ENCODE measurements around the gene ABCB11. TPM values are rescaled to one million over a fixed set of nuclear protein-coding genes. Genes with fewer than 3 reads are reported as not detected.
A peak's percentile ranks its signal among the peaks of the same experiment; 100 is the strongest.

The ABCB11 gene
- polyA plus RNA-seq, result under 1 TPM in 2 of 4 donors, not detected in 2; 0.03 to 0.37 TPM
- long read RNA-seq, donor 1, result 0 reads
- long read RNA-seq, donor 2, result 0 reads
- long read RNA-seq, donor 3, result 0 reads
- long read RNA-seq, donor 4, result 0 reads
- long read RNA-seq, donor 5, result 0 reads
- long read RNA-seq, donor 6, result 0 reads
- long read RNA-seq, donor 7, result 0 reads
- long read RNA-seq, donor 8, result 0 reads
- long read RNA-seq, donor 9, result 0 reads
- long read RNA-seq, donor 10, result 0 reads

DNA sequence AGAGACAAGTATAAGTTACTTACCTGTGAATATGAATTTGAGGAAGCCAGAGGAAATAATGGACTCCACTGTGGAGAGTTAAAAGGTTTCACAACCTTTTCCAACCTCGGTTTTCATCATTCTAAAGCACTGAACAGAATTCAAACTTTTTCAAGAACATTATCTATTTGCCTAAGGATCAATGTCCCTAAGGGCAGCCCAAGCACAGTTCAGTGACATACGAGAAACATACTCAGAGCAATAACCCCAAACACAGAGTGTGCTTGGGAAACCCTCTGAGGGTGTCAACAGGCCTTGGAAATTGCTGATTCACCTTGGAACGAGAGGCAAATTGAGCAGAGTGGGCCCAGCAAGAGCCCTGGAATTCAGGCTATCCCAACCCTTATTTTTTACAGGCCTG, at the start of gene ABCB11:
Gene ABCB11 (minus strand): TSS at position 123 of the 400 bp plus-strand sequence. CDS start 13,199 bp downstream, outside the sequence.
- no peak for FAIRE-seq
- 74 to 83% (median 79%) methylated on average over 3 of the region's 3 CpGs for WGBS, 3 donors

DNA sequence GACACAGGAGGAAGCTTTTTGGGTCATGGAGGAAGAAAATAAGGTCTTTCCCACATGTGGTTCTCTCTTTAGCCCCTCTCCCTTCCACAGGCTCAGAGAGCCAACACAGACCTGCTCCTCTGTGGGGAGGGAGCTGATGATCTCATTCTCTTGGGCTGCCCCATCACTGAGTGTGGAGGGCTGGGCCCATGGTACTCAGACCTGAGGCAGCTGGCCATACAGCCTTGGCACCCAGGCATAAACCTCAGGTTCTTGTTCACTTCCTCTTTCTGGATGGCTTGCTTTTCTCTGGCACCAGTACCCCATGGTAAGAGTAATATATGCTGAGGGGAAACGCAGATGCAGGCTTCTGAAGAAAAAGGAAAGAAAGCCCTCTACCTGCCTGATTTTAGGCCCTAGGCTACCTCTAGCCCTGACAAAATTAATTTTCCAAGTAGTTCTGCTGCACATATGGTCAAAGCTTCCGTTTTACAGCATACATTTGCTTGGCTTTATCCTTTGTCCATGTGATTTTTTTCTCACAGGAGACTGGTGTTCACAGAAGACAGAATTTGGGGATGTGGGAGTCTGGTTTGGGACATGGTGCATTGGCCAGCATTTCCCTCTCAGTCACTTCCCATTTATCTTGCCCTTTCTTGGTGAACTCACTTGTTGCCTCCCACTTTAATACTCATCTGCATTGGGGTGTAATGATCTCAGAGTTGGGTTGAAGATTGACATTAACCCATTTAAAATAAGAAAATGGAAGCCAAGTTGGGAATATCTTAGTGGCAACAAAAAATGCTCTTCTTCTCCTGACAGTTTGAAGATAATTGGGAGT, 49.3 kb upstream of the ABCB11 start:
- FAIRE-seq, result no peak
- H3K9me3 ChIP-seq (ENCODE audit: control insufficient read depth in 2 of 2, insufficient read depth in 1 of 2, low read depth in 1 of 2, low read length in 1 of 2), result no peaks in the 10 kb centered on the region
- no peaks in the 10 kb centered on the region for H3K27me3 ChIP-seq (ENCODE audit: control insufficient read depth in 3 of 3, insufficient read depth in 3 of 3, low read length in 3 of 3)
- 80 to 95% (median 88%) methylated on average over 2 of the region's 2 CpGs for WGBS, 3 donors
- no peak overlapping the region for H3K4me3 ChIP-seq (ENCODE audit: low read depth in 1 of 3, low read length in 3 of 3)
- H3K4me1 ChIP-seq (ENCODE audit: control insufficient read depth in 3 of 3, insufficient read depth in 2 of 3, low read depth in 1 of 3, low read length in 2 of 3), result no peaks in the 10 kb centered on the region
- H3K27ac ChIP-seq (ENCODE audit: low read depth in 1 of 3, low read length in 2 of 3), result no peak overlapping the region
- DNase-seq, result no peak
- H3K36me3 ChIP-seq (ENCODE audit: control insufficient read depth in 3 of 3, insufficient read depth in 2 of 3, low read depth in 1 of 3, low read length in 3 of 3), result no peaks in the 10 kb centered on the region

More for the DNA sequence above, at the start of gene ABCB11:
- no peaks in the 10 kb centered on the region for H3K36me3 ChIP-seq (ENCODE audit: control insufficient read depth in 3 of 3, insufficient read depth in 2 of 3, low read depth in 1 of 3, low read length in 3 of 3)
- peaks cover 0 to 5% (median 0%) of the 10 kb centered on the region in 3 donors for H3K4me1 ChIP-seq (ENCODE audit: control insufficient read depth in 3 of 3, insufficient read depth in 2 of 3, low read depth in 1 of 3, low read length in 2 of 3)
- no peak within 1 kb of the TSS for H3K4me3 ChIP-seq (ENCODE audit: low read depth in 1 of 3, low read length in 3 of 3)
- peaks cover 0 to 7% of the 10 kb centered on the region in 2 donors for H3K9me3 ChIP-seq (ENCODE audit: control insufficient read depth in 2 of 2, insufficient read depth in 1 of 2, low read depth in 1 of 2, low read length in 1 of 2)
- DNase-seq, result peak in 1 of 2 donors; percentile 42
- no peaks in the 10 kb centered on the region for H3K27me3 ChIP-seq (ENCODE audit: control insufficient read depth in 3 of 3, insufficient read depth in 3 of 3, low read length in 3 of 3)
- no peak within 1 kb of the TSS for H3K27ac ChIP-seq (ENCODE audit: low read depth in 1 of 3, low read length in 2 of 3)

DNA sequence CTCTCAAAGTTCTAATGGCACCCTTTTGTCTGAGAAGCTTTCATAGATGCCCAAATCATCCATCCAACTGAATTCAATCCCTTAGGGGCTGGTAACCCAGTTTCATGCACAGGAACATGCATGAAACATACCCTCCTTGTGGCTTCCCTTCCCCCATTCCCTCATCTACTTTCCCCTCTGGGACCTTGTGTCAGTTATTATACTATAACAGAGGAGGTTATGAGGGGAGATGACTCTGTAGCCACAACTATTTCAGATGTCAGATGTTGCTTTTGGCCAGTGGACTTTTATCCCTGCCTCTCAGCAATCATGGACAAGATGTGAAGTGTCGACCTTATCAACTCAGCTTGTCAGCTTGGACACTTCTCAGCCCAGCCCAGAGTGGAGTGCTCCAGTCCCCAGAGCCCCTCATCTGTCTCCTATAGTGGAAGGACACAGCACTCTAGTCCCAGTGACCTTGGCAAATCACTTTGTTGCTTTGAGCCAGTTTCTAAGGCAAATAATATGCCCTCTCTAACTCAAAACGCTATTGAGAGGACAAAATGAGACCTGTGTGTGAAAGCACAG, 46.6 kb upstream of the ABCB11 start:
- no peaks in the 10 kb centered on the region for H3K27me3 ChIP-seq (ENCODE audit: control insufficient read depth in 3 of 3, insufficient read depth in 3 of 3, low read length in 3 of 3)

DNA sequence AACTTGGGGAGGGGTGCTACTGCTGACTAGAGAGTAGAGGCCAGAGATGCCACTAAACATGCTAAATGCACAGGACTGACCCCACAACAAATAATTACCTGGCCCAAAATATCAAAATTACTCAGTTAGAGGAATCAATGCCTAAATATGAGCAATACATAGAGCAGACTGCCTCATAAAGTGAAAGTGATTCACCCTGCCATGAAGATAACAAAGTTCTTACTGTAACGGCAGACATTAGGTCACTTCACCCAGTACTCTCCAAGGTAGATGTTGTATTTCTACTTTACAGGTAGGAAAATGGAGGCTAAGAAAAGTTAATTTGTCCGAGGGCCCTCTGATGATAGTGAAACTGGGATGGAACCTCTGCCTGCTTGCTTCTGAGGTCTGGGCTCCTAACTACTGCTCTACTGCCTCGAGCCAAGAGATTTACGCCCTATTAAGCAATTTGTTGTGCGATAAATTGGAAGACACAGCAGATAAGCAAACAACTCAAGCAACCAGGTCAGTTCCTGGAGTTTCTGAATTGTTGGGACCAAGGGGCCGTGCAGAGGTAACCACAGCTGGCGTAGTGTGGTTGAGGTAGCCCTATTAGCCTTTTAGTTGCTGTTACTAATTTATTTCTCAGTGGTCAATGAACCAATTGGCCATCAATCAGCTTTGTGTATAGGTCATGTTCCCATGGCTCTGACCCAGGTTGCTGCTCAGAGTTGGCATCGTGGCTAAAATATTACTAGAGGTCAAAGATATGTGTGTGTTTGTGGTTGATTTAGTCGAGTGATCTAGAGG, 43.0 kb upstream of the ABCB11 start:
- no peaks in the 10 kb centered on the region for H3K27me3 ChIP-seq (ENCODE audit: control insufficient read depth in 3 of 3, insufficient read depth in 3 of 3, low read length in 3 of 3)
- H3K27ac ChIP-seq (ENCODE audit: low read depth in 1 of 3, low read length in 2 of 3), result no peak overlapping the region
- no peak for FAIRE-seq
- no peaks in the 10 kb centered on the region for H3K9me3 ChIP-seq (ENCODE audit: control insufficient read depth in 2 of 2, insufficient read depth in 1 of 2, low read depth in 1 of 2, low read length in 1 of 2)
- H3K36me3 ChIP-seq (ENCODE audit: control insufficient read depth in 3 of 3, insufficient read depth in 2 of 3, low read depth in 1 of 3, low read length in 3 of 3), result no peaks in the 10 kb centered on the region
- no peaks in the 10 kb centered on the region for H3K4me1 ChIP-seq (ENCODE audit: control insufficient read depth in 3 of 3, insufficient read depth in 2 of 3, low read depth in 1 of 3, low read length in 2 of 3)
- WGBS, 3 donors, result 48 to 78% (median 58%) methylated on average over 9 of the region's 9 CpGs
- H3K4me3 ChIP-seq (ENCODE audit: low read depth in 1 of 3, low read length in 3 of 3), result no peak overlapping the region
- DNase-seq, result peak in 1 of 2 donors; percentile 34

More for the DNA sequence above, 46.6 kb upstream of the ABCB11 start:
- FAIRE-seq, result no peak
- WGBS, 3 donors, result 19 to 37% (median 27%) methylated on average over 2 of the region's 2 CpGs
- Histone ChIP-seq H3K4me3 (ENCODE audit: low read depth in 1 of 3, low read length in 3 of 3) (no peak overlapping the region), H3K9me3 (ENCODE audit: control insufficient read depth in 2 of 2, insufficient read depth in 1 of 2, low read depth in 1 of 2, low read length in 1 of 2) (no peaks in the 10 kb centered on the region), H3K36me3 (ENCODE audit: control insufficient read depth in 3 of 3, insufficient read depth in 2 of 3, low read depth in 1 of 3, low read length in 3 of 3) (no peaks in the 10 kb centered on the region), H3K4me1 (ENCODE audit: control insufficient read depth in 3 of 3, insufficient read depth in 2 of 3, low read depth in 1 of 3, low read length in 2 of 3) (no peaks in the 10 kb centered on the region), H3K27ac (ENCODE audit: low read depth in 1 of 3, low read length in 2 of 3) (no peak overlapping the region)
- no peak for DNase-seq

DNA sequence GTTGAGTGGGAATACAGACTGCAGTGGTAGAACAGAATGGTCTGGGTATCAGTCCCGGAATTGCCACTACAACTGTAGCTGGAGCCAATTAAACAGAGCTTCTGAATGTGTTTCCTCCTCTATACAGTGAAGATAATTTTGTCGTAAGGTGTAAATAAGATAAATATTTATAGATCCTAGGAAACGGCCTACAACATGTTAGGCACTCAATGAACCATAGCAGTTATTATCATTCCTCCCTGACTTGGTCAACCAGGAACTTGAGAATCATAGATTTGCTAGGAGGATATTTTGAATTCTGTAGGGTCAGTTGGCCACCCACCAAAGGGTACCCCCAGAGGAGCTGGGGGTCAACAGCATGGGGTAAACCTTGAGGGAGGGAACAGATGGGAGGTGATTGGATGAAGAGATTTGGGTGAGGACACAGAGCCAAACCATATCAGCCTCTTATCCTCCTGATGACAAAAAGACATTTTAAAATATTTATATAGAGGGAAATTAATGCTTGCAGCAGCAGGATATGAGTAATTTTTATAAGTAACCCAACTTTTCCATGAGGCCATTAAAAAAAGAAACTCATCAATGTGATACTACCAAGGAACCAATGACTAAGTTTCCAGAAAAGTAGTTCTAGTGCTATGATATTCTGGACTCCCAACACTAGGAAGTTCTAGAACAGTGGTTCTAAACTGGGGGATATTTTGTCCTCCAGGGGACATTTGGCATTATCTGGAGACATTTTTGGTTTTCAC, 42.3 kb upstream of the ABCB11 start:
- H3K4me1 ChIP-seq (ENCODE audit: control insufficient read depth in 3 of 3, insufficient read depth in 2 of 3, low read depth in 1 of 3, low read length in 2 of 3), result no peaks in the 10 kb centered on the region
- H3K4me3 ChIP-seq (ENCODE audit: low read depth in 1 of 3, low read length in 3 of 3), result no peak overlapping the region
- no peaks in the 10 kb centered on the region for H3K27me3 ChIP-seq (ENCODE audit: control insufficient read depth in 3 of 3, insufficient read depth in 3 of 3, low read length in 3 of 3)
- FAIRE-seq (no peak), DNase-seq (no peak)
- H3K36me3 ChIP-seq (ENCODE audit: control insufficient read depth in 3 of 3, insufficient read depth in 2 of 3, low read depth in 1 of 3, low read length in 3 of 3), result no peaks in the 10 kb centered on the region
- no peaks in the 10 kb centered on the region for H3K9me3 ChIP-seq (ENCODE audit: control insufficient read depth in 2 of 2, insufficient read depth in 1 of 2, low read depth in 1 of 2, low read length in 1 of 2)
- WGBS, 3 donors, result 70 to 88% (median 84%) methylated on average over 3 of the region's 3 CpGs
- no peak overlapping the region for H3K27ac ChIP-seq (ENCODE audit: low read depth in 1 of 3, low read length in 2 of 3)

DNA sequence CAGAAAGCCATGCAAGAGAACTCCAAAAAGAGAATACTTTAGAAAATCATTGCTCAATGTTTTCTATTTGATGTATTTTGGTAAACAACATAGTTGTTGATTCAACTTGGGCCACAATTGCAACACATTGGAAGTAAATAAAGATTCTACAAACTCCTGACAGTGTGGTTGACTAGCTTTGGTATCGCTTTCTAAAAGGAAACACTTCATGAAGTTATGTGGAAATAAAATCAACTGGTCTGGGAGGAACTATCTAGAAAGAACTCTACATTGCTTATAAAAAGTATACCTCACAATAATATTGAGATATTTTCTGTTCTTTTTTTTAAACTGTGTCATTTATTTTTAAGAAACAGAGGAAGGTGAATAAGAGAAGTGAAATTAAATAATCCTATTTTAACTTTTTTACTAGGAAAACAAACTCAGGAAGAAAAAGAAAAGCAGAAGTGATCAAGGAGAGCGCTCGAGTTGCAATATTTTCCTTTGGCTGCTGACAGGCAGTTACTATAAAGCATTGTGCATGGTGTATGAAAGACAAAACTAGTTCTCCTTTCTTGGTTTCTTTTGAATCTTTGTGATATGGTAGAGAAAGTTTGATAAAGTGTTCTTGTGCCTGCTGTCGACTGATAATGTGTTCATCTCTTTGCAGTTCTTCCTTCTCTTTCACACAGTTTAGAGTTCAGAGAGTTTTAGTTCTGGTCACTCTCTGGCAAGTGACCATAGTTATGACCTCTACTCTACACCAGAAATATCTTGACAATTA, 41.2 kb upstream of the ABCB11 start:
- 69 to 84% (median 70%) methylated on average over 4 of the region's 4 CpGs for WGBS, 3 donors
- Histone ChIP-seq H3K9me3 (ENCODE audit: control insufficient read depth in 2 of 2, insufficient read depth in 1 of 2, low read depth in 1 of 2, low read length in 1 of 2) (no peaks in the 10 kb centered on the region), H3K27ac (ENCODE audit: low read depth in 1 of 3, low read length in 2 of 3) (no peak overlapping the region), H3K4me1 (ENCODE audit: control insufficient read depth in 3 of 3, insufficient read depth in 2 of 3, low read depth in 1 of 3, low read length in 2 of 3) (no peaks in the 10 kb centered on the region), H3K36me3 (ENCODE audit: control insufficient read depth in 3 of 3, insufficient read depth in 2 of 3, low read depth in 1 of 3, low read length in 3 of 3) (no peaks in the 10 kb centered on the region), H3K4me3 (ENCODE audit: low read depth in 1 of 3, low read length in 3 of 3) (no peak overlapping the region), H3K27me3 (ENCODE audit: control insufficient read depth in 3 of 3, insufficient read depth in 3 of 3, low read length in 3 of 3) (no peaks in the 10 kb centered on the region)
- FAIRE-seq, result no peak
- no peak for DNase-seq

DNA sequence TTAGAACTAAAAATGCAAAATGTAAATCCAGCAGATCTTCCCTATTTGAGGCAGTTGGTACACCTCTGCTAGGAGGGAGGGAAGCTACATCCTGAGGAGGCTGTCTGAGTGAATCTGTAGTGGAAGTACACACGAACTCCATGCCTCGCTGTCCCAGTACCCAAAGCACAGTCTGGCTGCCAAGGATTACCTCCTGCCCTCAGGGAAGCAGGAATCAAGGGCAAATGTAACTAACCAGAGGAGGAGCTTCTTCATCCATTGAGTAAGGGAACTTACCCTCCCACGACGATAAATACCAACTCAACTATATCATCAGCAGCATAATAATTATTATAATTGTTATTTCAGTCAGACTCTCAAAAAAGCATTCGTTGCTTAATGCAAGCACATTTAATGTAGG, 40.3 kb upstream of the ABCB11 start:
- no peaks in the 10 kb centered on the region for H3K4me1 ChIP-seq (ENCODE audit: control insufficient read depth in 3 of 3, insufficient read depth in 2 of 3, low read depth in 1 of 3, low read length in 2 of 3)
- 81 to 93% (median 89%) methylated on average over 5 of the region's 5 CpGs for WGBS, 3 donors
- no peak for DNase-seq
- H3K9me3 ChIP-seq (ENCODE audit: control insufficient read depth in 2 of 2, insufficient read depth in 1 of 2, low read depth in 1 of 2, low read length in 1 of 2), result no peaks in the 10 kb centered on the region
- H3K4me3 ChIP-seq (ENCODE audit: low read depth in 1 of 3, low read length in 3 of 3), result no peak overlapping the region
- no peak for FAIRE-seq
- H3K27ac ChIP-seq (ENCODE audit: low read depth in 1 of 3, low read length in 2 of 3), result no peak overlapping the region
- H3K36me3 ChIP-seq (ENCODE audit: control insufficient read depth in 3 of 3, insufficient read depth in 2 of 3, low read depth in 1 of 3, low read length in 3 of 3), result no peaks in the 10 kb centered on the region
- no peaks in the 10 kb centered on the region for H3K27me3 ChIP-seq (ENCODE audit: control insufficient read depth in 3 of 3, insufficient read depth in 3 of 3, low read length in 3 of 3)

Data from small intestine (tissue), 16 donors.